ENCODE measurements around the gene PMFBP1. TPM values are rescaled to one million over a fixed set of nuclear protein-coding genes. Genes with fewer than 3 reads are reported as not detected.

PMFBP1 gene
- total RNA-seq, 4 donors from 2014 or later, result not detected

- Histone ChIP-seq H3K9me3 (no peaks in the 10 kb centered on the region), H3K27me3 (no peaks in the 10 kb centered on the region), H3K36me3 (no peaks in the 10 kb centered on the region), H3K4me1 (no peaks in the 10 kb centered on the region), H3K4me3 (no peak overlapping the region), H3K27ac (no peak overlapping the region)
- intact Hi-C loops (cut with DNase I; ENCODE audit: low total_unique reads) (no loop called here), in situ Hi-C loops (cut with MboI; ENCODE audit: low sequenced_read_pairs in 4 of 4) (no loop called here)
- TF ChIP-seq POLR2A (IDR thresholded peaks at IDR 0.05) (no peak), CTCF (IDR thresholded peaks at IDR 0.05 in 4 of 5, conservative IDR thresholded peaks at IDR 0.05 in 1 of 5) (no peak)
- ATAC-seq, result no peak
- no peak for DNase-seq
Measured at GRCh38 chr16:72168365-72168764, 3.6 kb downstream of the PMFBP1 start.

GRCh38 chr16:72166954-72167561, 4.9 kb downstream of the PMFBP1 start:
- no peak for TF ChIP-seq POLR2A (IDR thresholded peaks at IDR 0.05)
- no peak for TF ChIP-seq CTCF (IDR thresholded peaks at IDR 0.05 in 4 of 5, conservative IDR thresholded peaks at IDR 0.05 in 1 of 5)
- in situ Hi-C loops (cut with MboI; ENCODE audit: low sequenced_read_pairs in 4 of 4) (no loop called here), intact Hi-C loops (cut with DNase I; ENCODE audit: low total_unique reads) (no loop called here)
- no peaks in the 10 kb centered on the region for H3K27me3 ChIP-seq
- H3K4me3 ChIP-seq, result no peak overlapping the region
- no peaks in the 10 kb centered on the region for H3K36me3 ChIP-seq
- ATAC-seq (no peak), DNase-seq (no peak)
- H3K27ac ChIP-seq, result no peak overlapping the region
- H3K4me1 ChIP-seq, result no peaks in the 10 kb centered on the region
- no peaks in the 10 kb centered on the region for H3K9me3 ChIP-seq

- no peak for ATAC-seq
- intact Hi-C loops (cut with DNase I; ENCODE audit: low total_unique reads), result no loop called here
- H3K27me3 ChIP-seq, result no peaks in the 10 kb centered on the region
- no peaks in the 10 kb centered on the region for H3K4me1 ChIP-seq
- TF ChIP-seq CTCF (IDR thresholded peaks at IDR 0.05 in 4 of 5, conservative IDR thresholded peaks at IDR 0.05 in 1 of 5), result no peak
- TF ChIP-seq POLR2A (IDR thresholded peaks at IDR 0.05), result no peak
- DNase-seq, result no peak
- H3K27ac ChIP-seq, result no peak overlapping the region
- H3K4me3 ChIP-seq, result no peak overlapping the region
- in situ Hi-C loops (cut with MboI; ENCODE audit: low sequenced_read_pairs in 4 of 4), result no loop called here
- H3K36me3 ChIP-seq, result no peaks in the 10 kb centered on the region
- no peaks in the 10 kb centered on the region for H3K9me3 ChIP-seq
Measured at GRCh38 chr16:72166151-72166550, 5.8 kb downstream of the PMFBP1 start.

DNA sequence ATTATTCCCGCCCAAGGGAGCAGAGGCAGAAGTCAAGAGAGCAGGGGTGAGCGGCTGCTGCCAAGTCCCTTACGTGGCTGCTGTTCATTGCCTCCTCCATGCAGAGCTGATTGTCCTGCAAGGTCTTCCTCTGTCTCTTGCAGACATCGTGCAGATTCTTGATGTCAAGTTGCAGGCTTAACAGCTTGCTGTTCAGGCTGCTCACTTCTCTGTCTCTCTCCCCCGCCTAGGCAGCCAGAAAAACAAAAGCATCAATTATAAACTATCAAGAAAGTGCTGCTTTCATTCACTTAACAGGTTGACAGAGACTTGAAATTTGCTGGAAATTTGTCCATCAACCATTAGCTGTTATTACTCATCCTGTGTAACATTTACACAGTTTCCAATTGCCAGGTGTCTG, 7.3 kb downstream of the PMFBP1 start:
- in situ Hi-C loops (cut with MboI; ENCODE audit: low sequenced_read_pairs in 4 of 4), result no loop called here
- Histone ChIP-seq H3K4me3 (no peak overlapping the region), H3K4me1 (no peaks in the 10 kb centered on the region), H3K27me3 (no peaks in the 10 kb centered on the region), H3K9me3 (no peaks in the 10 kb centered on the region), H3K36me3 (no peaks in the 10 kb centered on the region), H3K27ac (no peak overlapping the region)
- DNase-seq (no peak), ATAC-seq (no peak)
- intact Hi-C loops (cut with DNase I; ENCODE audit: low total_unique reads), result no loop called here
- no peak for TF ChIP-seq CTCF (IDR thresholded peaks at IDR 0.05 in 4 of 5, conservative IDR thresholded peaks at IDR 0.05 in 1 of 5)
- no peak for TF ChIP-seq POLR2A (IDR thresholded peaks at IDR 0.05)

- no peak for DNase-seq
- in situ Hi-C loops (cut with MboI; ENCODE audit: low sequenced_read_pairs in 4 of 4), result no loop called here
Measured at GRCh38 chr16:72162105-72162692, 9.8 kb downstream of the PMFBP1 start.

More at GRCh38 chr16:72162105-72162692, 9.8 kb downstream of the PMFBP1 start:
- Histone ChIP-seq H3K9me3 (no peaks in the 10 kb centered on the region), H3K27me3 (no peaks in the 10 kb centered on the region), H3K27ac (no peak overlapping the region), H3K36me3 (no peaks in the 10 kb centered on the region), H3K4me1 (no peaks in the 10 kb centered on the region), H3K4me3 (no peak overlapping the region)
- TF ChIP-seq CTCF (IDR thresholded peaks at IDR 0.05 in 4 of 5, conservative IDR thresholded peaks at IDR 0.05 in 1 of 5), result no peak
- no peak for TF ChIP-seq POLR2A (IDR thresholded peaks at IDR 0.05)
- no peak for ATAC-seq
- intact Hi-C loops (cut with DNase I; ENCODE audit: low total_unique reads), result no loop called here
